GM12878 (cell line): Measurements from ENCODE around the gene HLA-DPB1. TPM values are rescaled to one million over a fixed set of nuclear protein-coding genes. Genes with fewer than 3 reads are reported as not detected.

Experiments
- ATAC-seq: fragments of 200-7000 bp; cut with Tn5 transposase; 3 replicates; pipeline ENCODE4 v1.9.1; 2020; ENCODE audit warnings: mild to moderate bottlenecking, moderate library complexity
- BruUV-seq: library from RNA; stranded (reverse); fragments of 400-500 nt; replicated peaks from 2 replicates; lab custom pipeline; 2021; lab: Mats Ljungman, UMichigan
- CTCF ChIA-PET: fragments of 300-600 bp; sonication (Branson Sonifier 250); formaldehyde crosslinking; extraction: SDS; loops from one replicate; lab custom pipeline; 2021; ENCODE audit warnings: inconsistent platforms; lab: Yijun Ruan, JAX
- POLR2A ChIA-PET: fragments of 350-600 bp; formaldehyde crosslinking; extraction: SDS; loops from one replicate; lab custom pipeline; 2021; ENCODE audit warnings: inconsistent platforms; lab: Charles Lee
- RAD21 ChIA-PET: fragments of 300-600 bp; sonication (Branson Sonifier 250); formaldehyde crosslinking; loops from one replicate; lab custom pipeline; 2023; ENCODE audit warnings: antibody characterized with exemption; ENCODE audit not compliant: unreplicated experiment; lab: Charles Lee
- SMC1A ChIA-PET: fragments of 300-600 bp; sonication (Branson Sonifier 250); formaldehyde crosslinking; loops from one replicate; lab custom pipeline; 2023; ENCODE audit not compliant: unreplicated experiment, uncharacterized antibody; lab: Charles Lee
- DNase-seq: peaks from one replicate; pipeline ENCODE4 v3.0.0-alpha.2; 2011; ENCODE audit warnings: low read depth, low spot score
- FAIRE-seq: peaks from 3 replicates; lab custom pipeline; 2011; peaks lifted over from hg19 to GRCh38; lab: Jason Lieb, UNC
- H2AFZ ChIP-seq: 2 replicates; pipeline ENCODE4 v1.6.0; 2011; ENCODE audit warnings: low read depth, low read length, control low read depth; ENCODE audit not compliant: control insufficient read depth
- H3K27ac ChIP-seq: 2 replicates; pipeline ENCODE4 v1.5.1; 2011; ENCODE audit warnings: control low read depth; ENCODE audit not compliant: control insufficient read depth, insufficient read depth
- H3K27me3 ChIP-seq, 2 experiments: replicated peaks in 1 of 2; 2 replicates each; pipeline versions ENCODE4 v1.6.0 to v1.6.1; 2011; ENCODE audit warnings: low read length in 1 of 2; ENCODE audit not compliant: control insufficient read depth in 2 of 2, insufficient read depth in 2 of 2
- H3K36me3 ChIP-seq, 2 experiments: 2 replicates each; pipeline ENCODE4 v1.5.1; 2011; ENCODE audit warnings: low read length in 1 of 2; ENCODE audit not compliant: control insufficient read depth in 2 of 2, insufficient read depth in 2 of 2
- H3K4me1 ChIP-seq: 2 replicates; pipeline ENCODE4 v1.6.1; 2011; ENCODE audit warnings: mild to moderate bottlenecking, low read length, moderate library complexity, mixed read lengths; ENCODE audit not compliant: control insufficient read depth, insufficient read depth
- H3K4me2 ChIP-seq: 2 replicates; pipeline ENCODE4 v1.6.0; 2011; ENCODE audit warnings: control low read depth; ENCODE audit not compliant: control insufficient read depth, insufficient read depth
- H3K4me3 ChIP-seq: fragments of 200-600 bp; sonication (generic); 2 replicates; pipeline ENCODE4 v1.5.1; 2016
- H3K79me2 ChIP-seq: 2 replicates; pipeline ENCODE4 v1.6.0; 2011; ENCODE audit warnings: low read length; ENCODE audit not compliant: control insufficient read depth, insufficient read depth
- H3K9ac ChIP-seq: 2 replicates; pipeline ENCODE4 v1.8.0; 2011; ENCODE audit warnings: low read length, control low read depth, mixed read lengths; ENCODE audit not compliant: control insufficient read depth, insufficient read depth
- H3K9me3 ChIP-seq: replicated peaks from 3 replicates; pipeline ENCODE4 v1.5.1; 2011; ENCODE audit warnings: mild to moderate bottlenecking, low read length; ENCODE audit not compliant: control insufficient read depth, insufficient read depth
- H4K20me1 ChIP-seq: 2 replicates; pipeline ENCODE4 v1.6.0; 2011; ENCODE audit not compliant: control insufficient read depth, insufficient read depth
- HDGF ChIP-seq: fragments of 450-650 bp; IDR thresholded peaks from 2 replicates; pipeline ENCODE4 v1.6.1; 2016; ENCODE audit warnings: antibody characterized with exemption
- IKZF2 ChIP-seq, 2 experiments: fragments of 450-650 bp; IDR thresholded peaks; 2 replicates each; pipeline ENCODE4 v1.6.1; 2017; ENCODE audit warnings: mild to moderate bottlenecking in 2 of 2, moderate library complexity in 2 of 2
- POLR2A ChIP-seq: IDR thresholded peaks from 2 replicates; pipeline ENCODE4 v1.6.1; 2011; ENCODE audit warnings: low read depth, mild to moderate bottlenecking, low read length
- POU2F2 ChIP-seq: IDR thresholded peaks from 3 replicates; pipeline ENCODE4 v1.6.1; 2011; ENCODE audit warnings: low read depth, mild to moderate bottlenecking, low read length, borderline replicate concordance
- RUNX3 ChIP-seq: IDR thresholded peaks from 2 replicates; pipeline ENCODE4 v1.6.1; 2012; ENCODE audit warnings: low read length, inconsistent platforms
- WRNIP1 ChIP-seq: IDR thresholded peaks from 2 replicates; pipeline ENCODE4 v1.6.1; 2011; ENCODE audit warnings: low read depth, low read length, improper control_type of control experiment, borderline replicate concordance
- WGBS: methylation state at CpG from one replicate; pipeline ENCODE4 v1.1.6; 2016; ENCODE audit warnings: low lambda C conversion rate; ENCODE audit not compliant: insufficient replicate concordance, insufficient coverage; ENCODE audit errors: missing lambda C conversion rate; 5-methylcytosine and 5-hydroxymethylcytosine counted together
- in situ Hi-C: fragments of 300-500 bp; cut with MboI; formaldehyde crosslinking; loops from 9 replicates; pipeline ENCODE4 v1.14.3; 2018; ENCODE audit warnings: mixed read lengths
- intact Hi-C: fragments of 100-400 bp; cut with micrococcal nuclease; formaldehyde crosslinking; loops from one replicate; pipeline ENCODE4 v1.14.2; 2022; ENCODE audit not compliant: unreplicated experiment
- polyA plus RNA-seq, 11 experiments: library from polyadenylated mRNA; depleted of rRNA in 4 of 11; unstranded in 6 of 11; stranded (reverse) in 5 of 11; fragments of >200 nt; fragmentation: Nextera tagmentation in 4 of 11; fragmentation: Illumina TruSeq in 1 of 11; extraction: Ambion mirVana in 4 of 11; extraction: Trizol in 1 of 11; gene quantifications; 1 replicate in 1 of 11; 2 replicates in 10 of 11; pipeline versions ENCODE4 v1.2.1 to v1.2.3, GENCODE V29; 2011 to 2016; ENCODE audit warnings: inconsistent platforms in 2 of 11, missing spikeins in 2 of 11, low read depth in 1 of 11
- total RNA-seq, 4 experiments: library from RNA; depleted of rRNA in 3 of 4; stranded (reverse); fragments of >200 nt in 3 of 4; fragmentation: Illumina TruSeq in 1 of 4; extraction: Trizol in 1 of 4; gene quantifications; 2 replicates each; pipeline versions ENCODE4 v1.2.1 to v1.2.3, GENCODE V29; 2013 to 2021
- TF ChIP-seq, protein P1 (sequence below): fragments of 450-650 bp; IDR thresholded peaks from 2 replicates; pipeline ENCODE4 v1.6.1; 2017; ENCODE audit warnings: borderline replicate concordance
- TF ChIP-seq, protein P2 (sequence below): fragments of 450-650 bp; IDR thresholded peaks from 2 replicates; pipeline ENCODE4 v1.6.1; 2017; ENCODE audit warnings: mild to moderate bottlenecking, moderate library complexity

The HLA-DPB1 gene
- total and polyA plus RNA-seq, 10 of the 15 experiments (the other 5 are each of a cell fraction or from before 2014, with no cell fraction given) = 101 to 675 (median 352) TPM

DNA sequence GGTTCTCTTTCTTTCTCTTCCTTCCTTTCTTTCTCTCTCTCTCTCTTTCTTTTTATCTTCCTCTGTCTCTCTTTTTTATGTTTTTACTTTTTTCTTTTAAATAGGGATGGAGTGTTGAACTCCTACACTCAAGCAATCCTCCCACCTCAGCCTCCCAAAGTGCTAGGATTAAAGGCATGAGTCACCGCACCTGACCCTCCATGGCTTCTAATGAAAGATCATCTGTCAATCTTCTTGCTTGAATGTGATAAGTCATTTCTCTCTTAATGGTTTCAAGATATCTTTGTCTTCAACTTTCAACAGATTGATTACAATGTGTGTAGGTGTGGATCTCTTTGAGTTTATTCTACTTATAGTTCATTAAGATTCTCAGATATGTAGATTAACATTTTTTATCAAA, 41.2 kb upstream of the HLA-DPB1 start:
- FAIRE-seq = no peak
- Histone ChIP-seq H3K27me3 (no peaks in the 10 kb centered on the region), H3K4me2 (no peak overlapping the region), H3K9ac (no peak overlapping the region), H3K4me1 (peaks cover 13% of the 10 kb centered on the region), H3K79me2 (no peaks in the 10 kb centered on the region), H4K20me1 (no peaks in the 10 kb centered on the region), H3K9me3 (peaks cover 2% of the 10 kb centered on the region), H3K4me3 (no peak overlapping the region), H3K36me3 (no peaks in the 10 kb centered on the region), H2AFZ (no peak overlapping the region), H3K27ac (no peak overlapping the region)
- intact Hi-C loops (no loop called here), in situ Hi-C loops (no loop called here)
- no peak for DNase-seq
- RAD21 ChIA-PET = interaction anchor here (10.1 kb wide), 1 partner anchor 39 kb away, joined by 172 read pairs; the partner anchor contains the start of genes HLA-DPA1 and HLA-DPB1
- ATAC-seq = no peak
- SMC1A ChIA-PET = interaction anchor here (1.5 to 10.7 kb wide), 3 partner anchors 14 to 39 kb away, joined by 5 to 176 read pairs (median 44); partner anchors contain the start of genes HLA-DPA1 and HLA-DPB1
- 100% methylated on average over 1 of the region's 1 CpG for WGBS
- CTCF ChIA-PET = interaction anchor here (1.3 to 10.4 kb wide), 3 partner anchors 14 to 37 kb away, joined by 4 to 165 read pairs (median 61); partner anchors contain the start of gene HLA-DOA
- TF ChIP-seq RUNX3 = no peak
- TF ChIP-seq POLR2A = no peak
- no peak for TF ChIP-seq POU2F2
- POLR2A ChIA-PET = interaction anchor here (1.0 kb wide), 1 partner anchor 49 kb away, joined by 3 read pairs; no protein-coding TSS in a partner anchor
- BruUV-seq = no TSS peak

DNA sequence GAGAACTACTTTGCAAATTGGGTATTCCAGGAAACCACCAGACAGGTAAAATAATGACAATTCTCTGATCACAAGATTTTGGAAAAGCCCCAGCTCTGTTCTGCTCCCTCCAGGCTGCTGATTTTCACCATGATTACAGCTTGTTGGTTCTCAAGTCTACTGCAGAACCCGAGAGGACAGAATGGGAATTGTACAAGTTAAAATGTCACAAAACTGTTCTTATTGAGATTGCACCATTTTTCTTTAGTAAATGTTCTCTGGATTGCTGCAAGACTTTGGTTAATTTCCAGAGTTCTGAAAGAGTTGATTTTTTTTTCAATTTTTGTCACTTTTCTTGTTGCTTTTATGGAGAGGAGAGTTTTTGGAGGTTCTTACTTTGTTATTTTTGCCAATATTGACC, 39.3 kb upstream of the HLA-DPB1 start:
- Histone ChIP-seq H3K4me1 (peaks cover 9% of the 10 kb centered on the region; the same call in 1 of the 2 replicates), H3K36me3 (no peaks in the 10 kb centered on the region), H3K27ac (no peak overlapping the region), H3K79me2 (no peaks in the 10 kb centered on the region), H3K4me2 (no peak overlapping the region), H3K9me3 (peaks cover 2% of the 10 kb centered on the region), H3K4me3 (no peak overlapping the region), H3K27me3 (no peaks in the 10 kb centered on the region), H3K9ac (no peak overlapping the region), H4K20me1 (no peaks in the 10 kb centered on the region), H2AFZ (no peak overlapping the region)
- BruUV-seq = no TSS peak
- intact Hi-C loops (no loop called here), in situ Hi-C loops (no loop called here)
- DNase-seq = no peak
- CTCF ChIA-PET = interaction anchor here (0.9 to 3.2 kb wide), 7 partner anchors 9 to 84 kb away, joined by 3 to 40 read pairs (median 4); partner anchors contain the start of genes HLA-DMA and HLA-DPB1
- SMC1A ChIA-PET = interaction anchor here (1.1 to 2.7 kb wide), 8 partner anchors 11 to 61 kb away, joined by 3 to 16 read pairs (median 6); partner anchors contain the start of gene HLA-DPA1
- ATAC-seq = no peak
- RAD21 ChIA-PET = interaction anchor here (0.8 to 1.4 kb wide), 3 partner anchors 9 to 41 kb away, joined by 3 to 5 read pairs (median 4); no protein-coding TSS in a partner anchor
- POLR2A ChIA-PET = interaction anchor here (0.6 to 2.9 kb wide), 9 partner anchors 9 to 1489 kb away, joined by 3 to 22 read pairs (median 7); partner anchors contain the start of genes HLA-DPA1, HLA-DPB1 and NFKBIL1
- WGBS = 54% methylated on average over 1 of the region's 1 CpG
- FAIRE-seq = no peak
- TF ChIP-seq, protein P1, sequence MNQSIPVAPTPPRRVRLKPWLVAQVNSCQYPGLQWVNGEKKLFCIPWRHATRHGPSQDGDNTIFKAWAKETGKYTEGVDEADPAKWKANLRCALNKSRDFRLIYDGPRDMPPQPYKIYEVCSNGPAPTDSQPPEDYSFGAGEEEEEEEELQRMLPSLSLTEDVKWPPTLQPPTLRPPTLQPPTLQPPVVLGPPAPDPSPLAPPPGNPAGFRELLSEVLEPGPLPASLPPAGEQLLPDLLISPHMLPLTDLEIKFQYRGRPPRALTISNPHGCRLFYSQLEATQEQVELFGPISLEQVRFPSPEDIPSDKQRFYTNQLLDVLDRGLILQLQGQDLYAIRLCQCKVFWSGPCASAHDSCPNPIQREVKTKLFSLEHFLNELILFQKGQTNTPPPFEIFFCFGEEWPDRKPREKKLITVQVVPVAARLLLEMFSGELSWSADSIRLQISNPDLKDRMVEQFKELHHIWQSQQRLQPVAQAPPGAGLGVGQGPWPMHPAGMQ = no peak
- TF ChIP-seq, protein P2, sequence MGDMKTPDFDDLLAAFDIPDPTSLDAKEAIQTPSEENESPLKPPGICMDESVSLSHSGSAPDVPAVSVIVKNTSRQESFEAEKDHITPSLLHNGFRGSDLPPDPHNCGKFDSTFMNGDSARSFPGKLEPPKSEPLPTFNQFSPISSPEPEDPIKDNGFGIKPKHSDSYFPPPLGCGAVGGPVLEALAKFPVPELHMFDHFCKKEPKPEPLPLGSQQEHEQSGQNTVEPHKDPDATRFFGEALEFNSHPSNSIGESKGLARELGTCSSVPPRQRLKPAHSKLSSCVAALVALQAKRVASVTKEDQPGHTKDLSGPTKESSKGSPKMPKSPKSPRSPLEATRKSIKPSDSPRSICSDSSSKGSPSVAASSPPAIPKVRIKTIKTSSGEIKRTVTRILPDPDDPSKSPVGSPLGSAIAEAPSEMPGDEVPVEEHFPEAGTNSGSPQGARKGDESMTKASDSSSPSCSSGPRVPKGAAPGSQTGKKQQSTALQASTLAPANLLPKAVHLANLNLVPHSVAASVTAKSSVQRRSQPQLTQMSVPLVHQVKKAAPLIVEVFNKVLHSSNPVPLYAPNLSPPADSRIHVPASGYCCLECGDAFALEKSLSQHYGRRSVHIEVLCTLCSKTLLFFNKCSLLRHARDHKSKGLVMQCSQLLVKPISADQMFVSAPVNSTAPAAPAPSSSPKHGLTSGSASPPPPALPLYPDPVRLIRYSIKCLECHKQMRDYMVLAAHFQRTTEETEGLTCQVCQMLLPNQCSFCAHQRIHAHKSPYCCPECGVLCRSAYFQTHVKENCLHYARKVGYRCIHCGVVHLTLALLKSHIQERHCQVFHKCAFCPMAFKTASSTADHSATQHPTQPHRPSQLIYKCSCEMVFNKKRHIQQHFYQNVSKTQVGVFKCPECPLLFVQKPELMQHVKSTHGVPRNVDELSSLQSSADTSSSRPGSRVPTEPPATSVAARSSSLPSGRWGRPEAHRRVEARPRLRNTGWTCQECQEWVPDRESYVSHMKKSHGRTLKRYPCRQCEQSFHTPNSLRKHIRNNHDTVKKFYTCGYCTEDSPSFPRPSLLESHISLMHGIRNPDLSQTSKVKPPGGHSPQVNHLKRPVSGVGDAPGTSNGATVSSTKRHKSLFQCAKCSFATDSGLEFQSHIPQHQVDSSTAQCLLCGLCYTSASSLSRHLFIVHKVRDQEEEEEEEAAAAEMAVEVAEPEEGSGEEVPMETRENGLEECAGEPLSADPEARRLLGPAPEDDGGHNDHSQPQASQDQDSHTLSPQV = no peak
- TF ChIP-seq IKZF2 (IDR thresholded peaks at IDR 0.05) (no peak), HDGF (no peak), WRNIP1 (no peak)
